Measurements from ENCODE around the gene SPATA2.
A peak's percentile ranks its signal among the peaks of the same experiment; 100 is the strongest.

The SPATA2 gene

DNA sequence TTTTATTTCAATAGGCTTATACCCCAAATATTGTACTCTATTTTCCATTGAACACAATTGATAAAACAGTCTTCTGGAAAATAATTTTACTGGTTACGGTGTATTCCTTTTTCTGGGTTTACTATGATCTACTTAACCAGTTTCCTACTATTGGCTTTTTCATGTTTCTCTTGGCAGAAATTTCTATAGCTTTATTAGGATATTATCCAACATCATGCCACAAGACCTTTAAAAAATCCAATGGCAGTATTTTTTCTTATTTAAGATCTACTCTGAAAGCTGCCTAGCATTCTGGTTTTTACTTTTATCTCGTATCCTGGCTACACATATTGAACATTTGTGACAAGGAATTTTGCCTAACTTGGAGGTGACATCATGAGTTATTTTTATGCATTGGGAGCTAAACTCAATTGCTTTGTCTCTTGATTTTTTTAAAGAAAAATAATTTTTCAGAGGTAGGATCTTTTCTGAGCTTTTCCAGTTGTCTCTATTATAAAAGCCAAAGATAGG is 57.2 kb downstream of the SPATA2 start:
- DNase-seq: no peak

DNA sequence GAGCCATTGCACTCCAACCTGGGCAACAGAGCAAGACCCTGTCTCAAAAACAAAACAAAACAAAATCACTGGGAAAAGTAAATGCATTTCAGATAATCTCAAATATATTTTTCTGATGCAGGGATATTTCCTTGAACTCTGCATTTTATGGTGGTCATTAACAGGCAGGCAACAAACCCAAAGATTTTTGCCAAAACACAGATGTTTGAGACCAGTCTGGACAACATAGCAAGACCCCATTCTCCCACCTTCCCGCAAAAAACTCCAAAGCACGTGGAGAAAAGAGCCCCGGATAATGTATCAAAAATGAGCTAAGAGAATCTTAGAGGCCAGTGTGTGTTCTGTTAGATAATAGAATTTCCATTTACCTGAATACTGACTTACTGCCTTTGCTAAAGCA is 58.4 kb downstream of the SPATA2 start:
- no peak for DNase-seq

DNA sequence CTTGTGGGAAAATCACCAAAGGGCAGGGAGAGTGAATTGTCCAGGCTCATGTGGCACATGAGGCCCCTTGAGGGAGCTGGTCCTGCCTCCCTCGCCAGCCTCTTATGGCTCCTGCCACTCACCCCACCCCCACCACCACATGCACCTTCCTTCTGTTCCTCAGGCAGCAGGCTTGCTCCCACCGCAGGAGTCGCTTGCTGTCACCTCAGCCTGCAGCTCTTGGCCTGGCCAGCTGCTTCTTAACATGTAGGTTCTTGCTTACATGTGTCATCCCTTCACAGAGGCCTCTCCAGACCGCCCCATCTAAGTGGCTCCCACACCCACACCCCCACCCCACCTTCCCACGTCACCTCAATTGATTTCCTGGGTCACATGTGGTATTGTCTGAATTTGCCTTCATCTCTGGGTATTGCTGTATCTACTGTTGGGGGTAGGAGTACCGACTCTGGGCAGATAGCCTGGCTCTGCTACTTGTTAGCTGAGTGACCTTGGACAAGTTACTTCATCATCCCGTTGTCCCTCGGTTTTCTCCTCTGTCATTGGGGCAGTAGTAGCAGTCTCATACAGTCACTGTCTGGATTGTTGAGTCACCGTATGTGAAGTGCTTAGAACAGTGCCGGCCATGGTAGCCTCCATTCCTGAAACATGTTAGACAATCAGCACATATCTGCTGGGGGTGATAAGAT is 61.0 kb downstream of the SPATA2 start:
- DNase-seq: no peak

GRCh38 chr20:49853640-49854039 is 61.7 kb downstream of the SPATA2 start:
- DNase-seq: peak in 1 of 2 experiments; percentile 3
